MG63 (cell line): ENCODE measurements around the gene KCNK7. TPM values are rescaled to one million over a fixed set of nuclear protein-coding genes. Genes with fewer than 3 reads are reported as not detected.

Experiments
- DNase-seq: peaks from one replicate; pipeline ENCODE4 v3.0.0-alpha.2; 2020
- H3K27me3 ChIP-seq: fragments of 250-450 bp; sonication (Bioruptor Pico); 2 replicates; pipeline ENCODE4 v1.5.1; 2020; ENCODE audit warnings: mild to moderate bottlenecking, moderate library complexity
- H3K36me3 ChIP-seq: fragments of 250-450 bp; sonication (Bioruptor Pico); 2 replicates; pipeline ENCODE4 v1.5.1; 2020; ENCODE audit warnings: mild to moderate bottlenecking, moderate library complexity
- H3K4me3 ChIP-seq: fragments of 250-450 bp; sonication (Bioruptor Pico); 2 replicates; pipeline ENCODE4 v1.5.1; 2020; ENCODE audit warnings: mild to moderate bottlenecking, moderate library complexity
- H3K9me3 ChIP-seq: fragments of 250-450 bp; sonication (Bioruptor Pico); 2 replicates; pipeline ENCODE4 v1.5.1; 2020; ENCODE audit warnings: mild to moderate bottlenecking, moderate library complexity
- total RNA-seq: library from RNA; depleted of rRNA; stranded (reverse); fragments of >200 nt; shearing (Covaris generic); gene quantifications from 2 replicates; pipeline ENCODE4 v1.2.3, GENCODE V29; 2014; ENCODE audit warnings: low replicate concordance

Gene KCNK7
- total RNA-seq, 1 experiment from 2014 or later, result not detected

GRCh38 chr11:65617136-65617850, 21.7 kb upstream of the KCNK7 start:
- Histone ChIP-seq H3K9me3 (no peaks in the 10 kb centered on the region), H3K27me3 (no peaks in the 10 kb centered on the region), H3K4me3 (peak overlapping the region; percentile 81), H3K36me3 (peaks cover 53% of the 10 kb centered on the region)
- DNase-seq, result no peak

GRCh38 chr11:65616575-65617001, 21.0 kb upstream of the KCNK7 start:
- DNase-seq, result no peak
- Histone ChIP-seq H3K27me3 (no peaks in the 10 kb centered on the region), H3K9me3 (no peaks in the 10 kb centered on the region), H3K36me3 (peaks cover 53% of the 10 kb centered on the region), H3K4me3 (peak overlapping the region; percentile 81)

- Histone ChIP-seq H3K27me3 (no peaks in the 10 kb centered on the region), H3K36me3 (peaks cover 49% of the 10 kb centered on the region), H3K9me3 (no peaks in the 10 kb centered on the region), H3K4me3 (peak overlapping the region; percentile 81)
- DNase-seq, result peak; percentile 70
These were observed 20.5 kb upstream of the KCNK7 start for GRCh38 chr11:65615950-65616574.

- Histone ChIP-seq H3K9me3 (no peaks in the 10 kb centered on the region), H3K36me3 (peaks cover 47% of the 10 kb centered on the region), H3K4me3 (peak within 1 kb of the TSS; percentile 81), H3K27me3 (no peaks in the 10 kb centered on the region)
- peak; percentile 99 for DNase-seq
These were observed 19.8 kb upstream of the KCNK7 start, which contains the start of gene PCNX3 for GRCh38 chr11:65615229-65615949. Gene PCNX3 (plus strand): TSS chr11:65615776. CDS start chr11:65616312, 536 bp downstream.

- DNase-seq, result no peak
These were observed 17.7 kb upstream of the KCNK7 start for GRCh38 chr11:65613091-65613928.

GRCh38 chr11:65612691-65613090, 17.1 kb upstream of the KCNK7 start:
- Histone ChIP-seq H3K9me3 (no peaks in the 10 kb centered on the region), H3K27me3 (no peaks in the 10 kb centered on the region), H3K36me3 (peaks cover 27% of the 10 kb centered on the region), H3K4me3 (peak overlapping the region; percentile 73; the same call in 1 of the 2 replicates)
- DNase-seq, result no peak

More at GRCh38 chr11:65613091-65613928, 17.7 kb upstream of the KCNK7 start:
- no peaks in the 10 kb centered on the region for H3K9me3 ChIP-seq
- peaks cover 29% of the 10 kb centered on the region for H3K36me3 ChIP-seq
- H3K27me3 ChIP-seq, result no peaks in the 10 kb centered on the region
- peak overlapping the region; percentile 73 for H3K4me3 ChIP-seq

- Histone ChIP-seq H3K36me3 (peaks cover 21% of the 10 kb centered on the region), H3K9me3 (no peaks in the 10 kb centered on the region), H3K4me3 (no peak overlapping the region; the same call in 1 of the 2 replicates), H3K27me3 (no peaks in the 10 kb centered on the region)
- DNase-seq, result no peak
These were observed 16.4 kb upstream of the KCNK7 start for GRCh38 chr11:65611758-65612603.

- Histone ChIP-seq H3K27me3 (no peaks in the 10 kb centered on the region), H3K4me3 (no peak overlapping the region), H3K9me3 (no peaks in the 10 kb centered on the region), H3K36me3 (peaks cover 18% of the 10 kb centered on the region)
- DNase-seq, result no peak
These were observed 15.6 kb upstream of the KCNK7 start for GRCh38 chr11:65611028-65611757.

GRCh38 chr11:65610404-65610803, 14.8 kb upstream of the KCNK7 start:
- Histone ChIP-seq H3K9me3 (no peaks in the 10 kb centered on the region), H3K27me3 (no peaks in the 10 kb centered on the region), H3K36me3 (peaks cover 22% of the 10 kb centered on the region), H3K4me3 (no peak overlapping the region)
- no peak for DNase-seq

- no peak for DNase-seq
- Histone ChIP-seq H3K4me3 (no peak overlapping the region), H3K9me3 (no peaks in the 10 kb centered on the region), H3K36me3 (peaks cover 30% of the 10 kb centered on the region), H3K27me3 (no peaks in the 10 kb centered on the region)
These were observed 14.1 kb upstream of the KCNK7 start for GRCh38 chr11:65609665-65610064.

GRCh38 chr11:65609229-65609628, 13.6 kb upstream of the KCNK7 start:
- Histone ChIP-seq H3K36me3 (peaks cover 33% of the 10 kb centered on the region), H3K4me3 (no peak overlapping the region), H3K9me3 (no peaks in the 10 kb centered on the region), H3K27me3 (no peaks in the 10 kb centered on the region)
- no peak for DNase-seq

GRCh38 chr11:65607614-65608426, 12.2 kb upstream of the KCNK7 start:
- DNase-seq, result no peak
- no peak overlapping the region for H3K4me3 ChIP-seq
- no peaks in the 10 kb centered on the region for H3K9me3 ChIP-seq
- H3K36me3 ChIP-seq, result peaks cover 36% of the 10 kb centered on the region
- H3K27me3 ChIP-seq, result no peaks in the 10 kb centered on the region

- DNase-seq, result no peak
- Histone ChIP-seq H3K4me3 (no peak overlapping the region), H3K36me3 (peaks cover 30% of the 10 kb centered on the region), H3K27me3 (no peaks in the 10 kb centered on the region), H3K9me3 (no peaks in the 10 kb centered on the region)
These were observed 11.4 kb upstream of the KCNK7 start for GRCh38 chr11:65606876-65607613.

- H3K4me3 ChIP-seq, result no peak overlapping the region
- peaks cover 26% of the 10 kb centered on the region for H3K36me3 ChIP-seq
- H3K27me3 ChIP-seq, result no peaks in the 10 kb centered on the region
- no peak for DNase-seq
- no peaks in the 10 kb centered on the region for H3K9me3 ChIP-seq
These were observed 8.7 kb upstream of the KCNK7 start for GRCh38 chr11:65604258-65604657.
